CD14-positive monocyte (primary cell): Measurements from ENCODE around the gene OSBPL10. TPM values are rescaled to one million over a fixed set of nuclear protein-coding genes. Genes with fewer than 3 reads are reported as not detected.

Experiments
- DNase-seq, 3 donors: peaks; one replicate each; pipeline ENCODE4 v3.0.0-alpha.2; 2011 to 2022
- H2AFZ ChIP-seq: 2 replicates; pipeline ENCODE4 v1.6.0; 2012; ENCODE audit warnings: mild to moderate bottlenecking, low read depth, low read length, inconsistent platforms; ENCODE audit not compliant: insufficient read depth, poor library complexity, severe bottlenecking
- H3K27ac ChIP-seq, 2 donors: 1 replicate in 1 of 2; 2 replicates in 1 of 2; pipeline ENCODE4 v1.5.1; 2012 to 2013; ENCODE audit warnings: low read length in 2 of 2, control low read depth in 1 of 2, inconsistent platforms in 1 of 2, low read depth in 1 of 2, mild to moderate bottlenecking in 1 of 2
- H3K27me3 ChIP-seq, 2 donors: one replicate each; pipeline versions ENCODE4 v1.6.0 to v1.6.1; 2011 to 2013; ENCODE audit warnings: low read length in 2 of 2; ENCODE audit not compliant: control insufficient read depth in 2 of 2, insufficient read depth in 2 of 2
- H3K36me3 ChIP-seq, 2 donors: replicated peaks in 1 of 2; 1 replicate in 1 of 2; 2 replicates in 1 of 2; pipeline versions ENCODE4 v1.5.1 to v1.6.1; 2012 to 2013; ENCODE audit warnings: low read length in 2 of 2, control low read depth in 1 of 2, inconsistent platforms in 1 of 2, mild to moderate bottlenecking in 1 of 2; ENCODE audit not compliant: insufficient read depth in 2 of 2, control insufficient read depth in 1 of 2
- H3K4me1 ChIP-seq, 2 donors: 1 replicate in 1 of 2; 2 replicates in 1 of 2; pipeline versions ENCODE4 v1.5.1 to v1.6.1; 2012 to 2013; ENCODE audit warnings: low read length in 2 of 2, control low read depth in 1 of 2, inconsistent platforms in 1 of 2, mild to moderate bottlenecking in 1 of 2, moderate library complexity in 1 of 2; ENCODE audit not compliant: insufficient read depth in 2 of 2, control insufficient read depth in 1 of 2
- H3K4me2 ChIP-seq: replicated peaks from 2 replicates; pipeline ENCODE3; 2012; ENCODE audit warnings: low read length, moderate library complexity, mild to moderate bottlenecking; ENCODE audit not compliant: poor library complexity, severe bottlenecking; ENCODE audit errors: extremely low read depth
- H3K4me3 ChIP-seq, 3 experiments: fragments of 200-600 bp in 1 of 3; sonication (generic) in 1 of 3; replicated peaks in 1 of 3; 1 replicate in 2 of 3; 2 replicates in 1 of 3; pipeline ENCODE4 v1.5.1; 2011 to 2013; ENCODE audit warnings: low read length in 3 of 3, mild to moderate bottlenecking in 3 of 3, control low read depth in 2 of 3, low read depth in 2 of 3, inconsistent platforms in 1 of 3, moderate library complexity in 1 of 3
- H3K79me2 ChIP-seq: 2 replicates; pipeline ENCODE4 v1.6.0; 2012; ENCODE audit warnings: mild to moderate bottlenecking, control low read depth, inconsistent platforms, low read length, moderate library complexity; ENCODE audit not compliant: insufficient read depth
- H3K9ac ChIP-seq: 2 replicates; pipeline ENCODE4 v1.6.0; 2017; ENCODE audit warnings: low read length, mild to moderate bottlenecking; ENCODE audit not compliant: insufficient read depth, poor library complexity, severe bottlenecking
- H3K9me3 ChIP-seq, 2 donors: replicated peaks in 1 of 2; 1 replicate in 1 of 2; 2 replicates in 1 of 2; pipeline versions ENCODE4 v1.5.1 to v1.6.1; 2012 to 2013; ENCODE audit warnings: low read length in 2 of 2, control low read depth in 1 of 2; ENCODE audit not compliant: control insufficient read depth in 1 of 2, insufficient read depth in 1 of 2
- H4K20me1 ChIP-seq: 2 replicates; pipeline ENCODE4 v1.6.0; 2012; ENCODE audit warnings: mild to moderate bottlenecking, low read length, control low read depth, moderate library complexity; ENCODE audit not compliant: insufficient read depth
- H3K27ac Mint-ChIP-seq, 7 donors: one replicate each; pipeline ENCODE4 v1.8.0; 2020; ENCODE audit warnings: mild to moderate bottlenecking in 7 of 7, mixed read lengths in 7 of 7, moderate library complexity in 6 of 7, inconsistent platforms in 2 of 7
- H3K27me3 Mint-ChIP-seq, 3 donors: one replicate each; pipeline ENCODE4 v1.8.0; 2021 to 2022; ENCODE audit warnings: low read depth in 3 of 3, mild to moderate bottlenecking in 3 of 3, mixed read lengths in 3 of 3, moderate library complexity in 3 of 3, inconsistent platforms in 1 of 3
- H3K36me3 Mint-ChIP-seq, 2 donors: one replicate each; pipeline ENCODE4 v1.8.0; 2020; ENCODE audit warnings: mixed read lengths in 2 of 2, inconsistent platforms in 1 of 2, mild to moderate bottlenecking in 1 of 2
- H3K4me1 Mint-ChIP-seq: one replicate; pipeline ENCODE4 v1.8.0; 2020; ENCODE audit warnings: mild to moderate bottlenecking, mixed read lengths
- H3K4me3 Mint-ChIP-seq, 2 donors: one replicate each; pipeline ENCODE4 v1.8.0; 2020; ENCODE audit warnings: mild to moderate bottlenecking in 2 of 2, mixed read lengths in 2 of 2, moderate library complexity in 1 of 2
- H3K9me3 Mint-ChIP-seq, 7 donors: one replicate each; pipeline ENCODE4 v1.8.0; 2020 to 2022; ENCODE audit warnings: mixed read lengths in 7 of 7, mild to moderate bottlenecking in 6 of 7, moderate library complexity in 6 of 7, inconsistent platforms in 2 of 7
- CTCF ChIP-seq: fragments of 200-600 bp; IDR thresholded peaks from one replicate; pipeline ENCODE4 v1.8.0; 2022; ENCODE audit warnings: antibody characterized with exemption, mild to moderate bottlenecking
- WGBS: methylation state at CpG from one replicate; pipeline ENCODE4 v1.1.5; 2013; ENCODE audit warnings: missing lambda C conversion rate; ENCODE audit not compliant: insufficient coverage; 5-methylcytosine and 5-hydroxymethylcytosine counted together
- intact Hi-C, 2 donors: fragments of 100-400 bp; cut with micrococcal nuclease; formaldehyde crosslinking; loops; one replicate each; pipeline versions ENCODE4 v1.15.0 to v1.15.1; 2023
- polyA plus RNA-seq, 3 donors: library from polyadenylated mRNA; depleted of rRNA in 1 of 3; unstranded in 2 of 3; stranded (reverse) in 1 of 3; fragments of 300-500 nt in 2 of 3; fragments of >200 nt in 1 of 3; fragmentation: Illumina TruSeq in 2 of 3; gene quantifications; 1 replicate in 2 of 3; 2 replicates in 1 of 3; pipeline ENCODE4 v1.2.3, GENCODE V29; 2012 to 2021

Gene OSBPL10
- polyA plus RNA-seq, 3 donors: 0.03 TPM; not detected in 2

DNA sequence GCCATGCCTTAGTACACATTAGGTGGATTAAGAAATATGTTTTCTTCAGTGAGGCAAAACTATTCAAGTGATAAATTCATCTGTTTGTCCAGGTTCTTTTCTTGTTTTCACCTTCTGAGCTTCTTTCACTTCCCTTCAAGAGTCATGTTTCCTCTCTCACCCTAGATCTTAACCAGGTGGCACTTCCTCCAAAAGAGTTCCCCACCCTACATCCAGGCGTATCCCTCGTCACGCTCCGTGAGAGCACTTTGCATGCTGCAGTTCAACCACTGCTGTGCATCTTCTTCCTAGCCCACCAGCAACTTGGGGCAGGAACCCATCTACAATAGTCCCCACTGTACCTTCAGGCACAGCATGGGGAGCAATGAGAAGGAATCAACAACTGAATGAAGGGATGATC is 28.9 kb downstream of the OSBPL10 start:
- no peaks in the 10 kb centered on the region for H3K79me2 ChIP-seq
- H3K27ac ChIP-seq: no peak overlapping the region
- H3K9ac ChIP-seq: no peak overlapping the region
- 45% methylated on average over 2 of the region's 4 CpGs for WGBS
- Mint-ChIP-seq H3K27ac (no peak overlapping the region), H3K36me3 (no peaks in the 10 kb centered on the region), H3K9me3 (peaks cover 0 to 15% (median 9%) of the 10 kb centered on the region in 7 donors), H3K4me3 (no peak overlapping the region), H3K4me1 (no peaks in the 10 kb centered on the region), H3K27me3 (peaks cover 4 to 14% (median 5%) of the 10 kb centered on the region in 3 donors)
- DNase-seq: no peak
- H2AFZ ChIP-seq: no peak overlapping the region
- H3K4me3 ChIP-seq: no peak overlapping the region
- no peak for TF ChIP-seq CTCF
- H4K20me1 ChIP-seq: no peaks in the 10 kb centered on the region
- no peaks in the 10 kb centered on the region for H3K4me1 ChIP-seq
- H3K9me3 ChIP-seq: peaks cover 10 to 14% of the 10 kb centered on the region in 2 donors
- no peaks in the 10 kb centered on the region for H3K27me3 ChIP-seq
- intact Hi-C loops: no loop called here
- no peak overlapping the region for H3K4me2 ChIP-seq
- H3K36me3 ChIP-seq: no peaks in the 10 kb centered on the region

DNA sequence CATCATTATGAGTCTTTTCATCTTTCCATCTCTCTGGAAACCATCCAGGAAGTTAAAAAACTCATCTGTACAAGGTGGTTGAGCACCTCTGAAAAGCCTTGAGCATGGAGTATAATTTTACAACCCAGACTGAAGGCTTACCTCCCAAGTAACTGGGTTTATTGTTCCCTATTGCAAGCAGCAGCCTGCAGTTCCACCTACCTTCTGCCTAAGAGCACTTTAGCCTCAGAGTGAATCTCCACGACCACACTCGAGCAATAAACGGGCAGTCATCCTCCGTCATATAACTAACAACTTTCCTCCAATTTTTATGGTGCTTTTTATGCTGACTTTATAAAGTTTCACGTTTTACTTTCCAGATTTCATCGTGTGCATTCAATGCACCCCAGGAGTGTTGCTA is 32.8 kb downstream of the OSBPL10 start:
- TF ChIP-seq CTCF: no peak
- Histone ChIP-seq H3K4me1 (no peaks in the 10 kb centered on the region), H3K79me2 (no peaks in the 10 kb centered on the region), H3K36me3 (no peaks in the 10 kb centered on the region), H3K4me3 (no peak overlapping the region), H3K9me3 (no peaks in the 10 kb centered on the region), H2AFZ (no peak overlapping the region), H3K27ac (no peak overlapping the region), H3K27me3 (no peaks in the 10 kb centered on the region), H3K4me2 (no peak overlapping the region), H4K20me1 (no peaks in the 10 kb centered on the region), H3K9ac (no peak overlapping the region)
- Mint-ChIP-seq H3K27me3 (peaks cover 3 to 14% (median 4%) of the 10 kb centered on the region in 3 donors), H3K4me1 (no peaks in the 10 kb centered on the region), H3K9me3 (peaks cover 0 to 4% (median 0%) of the 10 kb centered on the region in 7 donors), H3K36me3 (no peaks in the 10 kb centered on the region), H3K4me3 (no peak overlapping the region), H3K27ac (no peak overlapping the region)
- WGBS: no CpG with 5 or more reads among the region's 6 CpGs
- intact Hi-C loops: no loop called here
- no peak for DNase-seq
